HUES6 (cell line): Measurements from ENCODE around the gene BAD.

Experiments used
- H3K27ac ChIP-seq: 2 replicates; pipeline ENCODE4 v1.7.0; 2013; ENCODE audit warnings: low read depth, mild to moderate bottlenecking, low read length, inconsistent platforms
- H3K27me3 ChIP-seq: 2 replicates; pipeline ENCODE4 v1.6.1; 2013; ENCODE audit warnings: low read length; ENCODE audit not compliant: control insufficient read depth, insufficient read depth
- H3K36me3 ChIP-seq: 2 replicates; pipeline ENCODE4 v1.6.1; 2013; ENCODE audit warnings: low read length; ENCODE audit not compliant: control insufficient read depth, insufficient read depth
- H3K4me1 ChIP-seq: 2 replicates; pipeline ENCODE4 v1.6.1; 2013; ENCODE audit warnings: low read length; ENCODE audit not compliant: control insufficient read depth, insufficient read depth
- H3K4me3 ChIP-seq: 2 replicates; pipeline ENCODE4 v1.5.1; 2013; ENCODE audit warnings: low read depth, low read length
- H3K9ac ChIP-seq: one replicate; pipeline ENCODE4 v1.6.1; 2013; ENCODE audit warnings: mild to moderate bottlenecking, low read length
- H3K9me3 ChIP-seq: 2 replicates; pipeline ENCODE4 v1.6.1; 2013; ENCODE audit warnings: low read depth, low read length; ENCODE audit not compliant: control insufficient read depth, insufficient read depth

BAD gene

DNA sequence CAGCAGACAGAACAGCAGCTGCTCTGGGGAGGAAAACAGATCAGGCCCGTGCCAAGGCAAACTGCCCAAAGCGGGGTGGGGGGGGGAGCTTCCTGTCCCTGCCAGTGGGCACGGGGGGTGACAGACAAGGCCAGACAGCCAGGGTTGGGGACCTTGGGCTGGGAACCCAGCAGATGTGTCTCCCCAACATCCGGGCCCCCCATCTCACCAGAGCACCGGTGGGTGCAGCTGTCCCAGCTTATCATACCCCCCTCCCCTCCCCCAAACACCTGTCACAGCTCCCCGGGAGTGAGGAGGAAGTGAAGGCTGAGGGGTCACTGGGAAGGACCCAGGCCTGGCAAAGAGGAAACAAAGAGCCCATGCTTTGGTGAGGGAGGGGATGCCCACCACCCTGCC lies 39.1 kb downstream of the BAD start:
- peaks cover 44% of the 10 kb centered on the region for H3K4me1 ChIP-seq

DNA sequence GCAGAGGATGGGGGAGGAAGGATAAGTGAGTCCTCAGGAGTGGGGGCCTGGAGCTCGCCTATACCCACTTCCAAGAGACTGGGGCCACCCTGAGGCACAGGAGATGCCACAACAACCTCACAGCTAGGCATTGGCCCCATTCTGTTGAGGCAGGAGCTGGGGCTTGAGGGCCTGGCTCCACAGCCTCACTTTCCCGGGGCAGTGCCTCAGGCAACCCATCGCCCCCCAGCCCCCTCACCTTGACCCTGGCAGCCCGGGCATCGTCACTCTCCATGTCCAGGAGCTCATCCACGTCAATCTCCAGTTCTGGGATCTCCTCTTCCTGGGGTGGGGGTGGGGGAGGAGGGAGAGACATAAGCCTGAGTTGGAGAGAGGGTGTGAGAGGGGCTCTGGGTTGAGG lies 39.5 kb downstream of the BAD start:
- Histone ChIP-seq H3K4me3 (peak overlapping the region; percentile 81), H3K9ac (no peak overlapping the region), H3K36me3 (peaks cover 19% of the 10 kb centered on the region), H3K9me3 (no peaks in the 10 kb centered on the region), H3K27ac (no peak overlapping the region; the same call in 1 of the 2 replicates), H3K27me3 (no peaks in the 10 kb centered on the region), H3K4me1 (peaks cover 44% of the 10 kb centered on the region)

More for the DNA sequence above, 39.1 kb downstream of the BAD start:
- Histone ChIP-seq H3K27me3 (no peaks in the 10 kb centered on the region), H3K36me3 (peaks cover 19% of the 10 kb centered on the region), H3K9ac (peak overlapping the region; percentile 84), H3K4me3 (peak overlapping the region; percentile 81), H3K9me3 (no peaks in the 10 kb centered on the region), H3K27ac (no peak overlapping the region; the same call in 1 of the 2 replicates)

DNA sequence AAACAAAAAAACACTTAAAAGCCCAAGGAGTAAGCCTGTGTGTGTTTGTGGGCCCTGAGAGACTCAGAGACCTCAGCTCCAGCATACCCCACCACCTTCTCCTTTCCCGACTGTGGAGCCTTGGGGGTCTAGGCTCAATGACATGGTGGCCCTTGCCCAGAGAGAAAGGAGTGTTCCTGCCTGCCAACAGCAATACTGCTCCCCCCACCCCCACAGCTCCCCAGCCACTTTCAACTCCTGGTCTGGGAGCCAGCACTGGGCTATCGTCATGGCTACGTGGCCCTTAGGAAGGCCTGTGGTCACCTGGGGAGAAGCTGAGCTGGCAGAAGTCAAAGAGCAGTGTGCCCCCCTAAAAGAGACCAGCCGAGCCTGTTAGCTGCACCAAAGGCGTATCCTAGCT lies 40.4 kb downstream of the BAD start:
- Histone ChIP-seq H3K9me3 (no peaks in the 10 kb centered on the region), H3K36me3 (peaks cover 19% of the 10 kb centered on the region), H3K9ac (no peak overlapping the region), H3K27ac (no peak overlapping the region), H3K27me3 (no peaks in the 10 kb centered on the region), H3K4me3 (no peak overlapping the region), H3K4me1 (peaks cover 39% of the 10 kb centered on the region)

DNA sequence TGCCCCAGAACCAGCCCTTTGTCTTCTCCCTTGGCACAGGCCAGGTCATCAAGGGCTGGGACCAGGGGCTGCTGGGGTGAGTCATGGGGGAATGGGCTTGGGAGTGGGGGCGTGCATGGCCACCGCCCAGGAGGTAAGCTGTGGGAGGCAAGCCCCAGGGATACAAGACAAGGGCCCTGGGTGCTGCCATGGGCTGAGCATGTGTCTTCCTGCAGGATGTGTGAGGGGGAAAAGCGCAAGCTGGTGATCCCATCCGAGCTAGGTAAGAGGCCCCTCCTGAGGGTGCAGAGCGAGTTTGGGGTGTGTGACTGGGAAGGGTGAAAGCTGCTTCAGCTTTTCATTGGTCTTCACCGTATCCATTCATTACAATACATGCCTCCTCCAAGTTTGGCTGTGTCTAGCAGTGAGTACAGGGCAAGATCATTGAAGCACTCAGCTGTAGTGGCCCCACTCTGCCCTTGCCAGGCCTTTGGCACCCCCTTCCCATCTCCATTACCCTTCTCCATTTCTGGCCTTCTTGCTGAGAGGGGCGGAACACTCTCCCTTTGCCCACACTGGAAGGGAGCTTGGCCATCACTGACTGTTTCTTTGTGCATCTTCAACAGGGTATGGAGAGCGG lies 41.1 kb downstream of the BAD start:
- H3K4me3 ChIP-seq: no peak overlapping the region
- no peaks in the 10 kb centered on the region for H3K27me3 ChIP-seq
- H3K27ac ChIP-seq: no peak overlapping the region
- H3K9ac ChIP-seq: no peak overlapping the region
- H3K36me3 ChIP-seq: peaks cover 27% of the 10 kb centered on the region
- H3K4me1 ChIP-seq: peaks cover 32% of the 10 kb centered on the region
- H3K9me3 ChIP-seq: no peaks in the 10 kb centered on the region

DNA sequence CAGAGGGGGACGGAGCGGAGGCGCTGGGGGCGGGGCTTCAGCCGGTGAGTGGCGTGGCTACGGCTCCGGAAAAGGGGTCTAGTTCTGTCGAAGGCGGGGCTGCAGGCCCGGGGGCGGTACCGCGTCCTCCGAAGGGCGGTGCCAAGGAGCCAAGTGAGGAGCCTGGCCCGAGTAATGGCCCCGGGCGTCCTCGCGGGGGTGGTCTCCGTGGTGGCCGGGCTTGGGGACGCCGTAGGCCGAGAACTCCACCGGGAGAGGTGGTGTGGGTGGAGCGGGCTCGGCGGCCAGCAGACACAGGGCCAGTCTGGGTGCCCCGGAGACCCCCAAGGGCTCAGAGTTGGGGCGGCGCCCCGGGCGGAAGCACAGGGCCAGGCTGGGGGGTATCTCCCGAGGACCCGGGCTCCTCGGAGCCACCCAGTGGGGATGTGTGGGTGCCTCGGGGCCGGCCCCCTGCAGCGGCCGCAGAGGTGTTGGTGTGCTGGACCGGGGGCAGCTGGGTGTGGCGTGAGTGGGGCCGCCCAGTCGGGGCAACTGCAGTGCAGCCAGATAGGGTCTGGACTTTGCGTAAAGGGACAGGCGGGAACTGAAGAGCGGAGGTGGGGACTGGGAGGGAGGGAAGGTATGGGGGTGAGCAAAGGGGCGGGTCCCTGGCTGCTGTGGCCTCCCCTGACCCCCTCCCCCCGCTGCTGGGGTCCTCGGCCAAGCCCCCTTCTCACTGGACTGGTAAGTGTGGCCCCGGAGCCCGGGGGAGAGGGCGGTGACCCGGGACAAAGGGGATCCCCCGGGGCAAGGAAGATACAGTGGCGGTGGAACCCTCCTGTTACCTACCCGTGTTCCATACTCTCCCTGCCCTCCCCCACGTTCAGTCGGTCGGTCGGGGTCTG lies 42.7 kb downstream of the BAD start:
- Histone ChIP-seq H3K27me3 (no peaks in the 10 kb centered on the region), H3K4me3 (peak overlapping the region; percentile 95), H3K9me3 (no peaks in the 10 kb centered on the region), H3K9ac (peak overlapping the region; percentile 82), H3K4me1 (peaks cover 23% of the 10 kb centered on the region), H3K27ac (peak overlapping the region; percentile 60; the same call in 1 of the 2 replicates), H3K36me3 (peaks cover 37% of the 10 kb centered on the region)

DNA sequence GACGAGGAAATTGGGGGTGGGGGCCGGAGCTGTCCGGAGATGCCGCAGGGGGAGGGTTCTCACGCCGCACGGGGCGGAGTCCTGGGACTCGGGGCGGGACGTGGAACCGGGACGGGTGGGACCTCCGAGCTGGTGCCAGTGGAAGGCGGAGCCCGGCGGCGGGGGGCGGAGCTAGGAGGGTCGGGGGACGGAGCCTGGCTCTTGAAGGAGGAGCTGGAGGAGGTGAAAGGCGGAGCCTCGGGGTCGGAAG lies 43.3 kb downstream of the BAD start:
- Histone ChIP-seq H3K4me3 (peak overlapping the region; percentile 95), H3K9ac (peak overlapping the region; percentile 92), H3K36me3 (peaks cover 37% of the 10 kb centered on the region), H3K9me3 (no peaks in the 10 kb centered on the region), H3K27me3 (no peaks in the 10 kb centered on the region), H3K4me1 (peaks cover 23% of the 10 kb centered on the region), H3K27ac (peak overlapping the region; percentile 95)

DNA sequence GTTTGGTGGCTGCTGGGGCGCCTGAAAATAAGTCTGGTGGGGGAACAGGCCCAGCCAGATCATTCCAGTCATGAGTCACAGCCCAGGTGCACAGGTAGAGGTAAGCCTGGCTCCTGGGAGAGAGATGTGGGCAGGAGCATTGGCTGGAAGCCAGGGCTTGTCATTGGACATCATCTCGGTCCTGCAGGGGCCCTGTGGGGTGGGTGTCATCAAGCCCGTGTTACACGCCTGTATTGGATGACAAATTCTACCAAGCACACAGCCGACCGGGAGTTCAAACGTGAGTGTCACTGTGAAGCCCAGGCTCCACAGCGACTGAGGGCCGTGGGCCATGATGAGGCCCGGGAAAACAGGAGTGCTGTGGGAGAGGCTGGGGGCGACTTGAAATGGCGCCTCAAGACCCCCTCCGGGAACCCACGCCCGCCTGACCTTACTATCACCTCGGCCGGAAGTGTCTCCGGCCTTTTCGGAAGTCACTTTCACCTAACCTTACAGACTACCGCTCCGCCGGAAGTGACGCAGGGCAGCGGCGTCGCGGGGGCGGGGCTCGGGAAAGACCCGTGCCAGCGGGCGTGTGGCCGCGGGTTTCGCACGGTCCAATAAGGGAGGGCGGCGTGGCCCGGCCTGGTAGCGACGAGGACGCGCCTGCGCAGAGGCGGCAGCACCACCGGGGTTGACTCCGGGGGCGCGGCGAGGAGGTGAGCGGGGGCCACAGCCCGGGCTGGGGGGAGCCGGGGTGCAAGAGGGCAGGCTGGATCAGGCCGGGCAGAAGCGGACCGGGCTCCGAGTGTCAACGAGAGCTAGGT lies 43.8 kb downstream of the BAD start, which contains the start of gene FKBP2:
Gene FKBP2, plus strand, starts transcription at position 661 of the 806 bp plus-strand sequence. CDS start 1,293 bp downstream, outside the sequence.
- H3K27ac ChIP-seq: peak within 1 kb of the TSS; percentile 95
- peaks cover 37% of the 10 kb centered on the region for H3K36me3 ChIP-seq
- H3K4me1 ChIP-seq: peaks cover 23% of the 10 kb centered on the region
- no peaks in the 10 kb centered on the region for H3K9me3 ChIP-seq
- peak within 1 kb of the TSS; percentile 95 for H3K4me3 ChIP-seq
- H3K27me3 ChIP-seq: no peaks in the 10 kb centered on the region
- H3K9ac ChIP-seq: peak within 1 kb of the TSS; percentile 92

DNA sequence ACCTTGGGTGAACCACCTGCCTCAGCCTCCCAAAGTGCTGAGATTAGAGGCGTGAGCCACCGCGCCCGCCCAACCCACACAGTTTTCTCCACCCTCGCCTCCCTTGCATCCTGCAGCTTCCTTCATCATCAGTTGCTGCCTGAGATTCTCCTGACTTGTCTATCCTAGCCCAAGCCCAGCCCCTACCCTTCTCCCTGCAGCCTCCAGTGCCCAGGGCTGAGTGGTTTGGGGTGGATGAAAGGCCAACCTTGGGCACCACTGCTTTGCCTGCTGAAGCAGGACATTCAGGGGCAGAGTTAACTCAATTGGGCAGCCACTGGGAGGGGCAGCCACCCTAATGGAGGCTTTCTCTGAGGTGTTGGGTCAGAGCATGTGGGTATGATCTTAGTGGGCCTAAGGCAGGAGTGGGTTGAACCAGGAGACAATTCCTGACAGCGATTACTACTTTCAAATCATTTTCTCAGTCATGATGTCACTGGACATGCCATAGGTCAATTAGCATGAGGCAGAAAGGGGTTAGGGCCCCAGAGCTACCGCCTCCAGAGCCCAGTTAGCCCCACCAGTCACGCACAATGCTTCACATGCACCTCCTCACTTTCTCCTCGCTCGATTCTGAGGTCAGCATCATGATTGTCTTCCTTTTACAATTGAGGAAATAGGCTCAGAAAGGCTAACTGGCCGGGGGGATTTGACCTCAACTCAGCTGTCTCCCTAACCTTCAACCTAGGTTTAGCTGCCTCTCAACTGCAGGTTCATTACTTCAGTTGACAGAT lies 44.6 kb downstream of the BAD start:
- peaks cover 18% of the 10 kb centered on the region for H3K4me1 ChIP-seq
- H3K27ac ChIP-seq: peak overlapping the region; percentile 95
- peaks cover 34% of the 10 kb centered on the region for H3K36me3 ChIP-seq

DNA sequence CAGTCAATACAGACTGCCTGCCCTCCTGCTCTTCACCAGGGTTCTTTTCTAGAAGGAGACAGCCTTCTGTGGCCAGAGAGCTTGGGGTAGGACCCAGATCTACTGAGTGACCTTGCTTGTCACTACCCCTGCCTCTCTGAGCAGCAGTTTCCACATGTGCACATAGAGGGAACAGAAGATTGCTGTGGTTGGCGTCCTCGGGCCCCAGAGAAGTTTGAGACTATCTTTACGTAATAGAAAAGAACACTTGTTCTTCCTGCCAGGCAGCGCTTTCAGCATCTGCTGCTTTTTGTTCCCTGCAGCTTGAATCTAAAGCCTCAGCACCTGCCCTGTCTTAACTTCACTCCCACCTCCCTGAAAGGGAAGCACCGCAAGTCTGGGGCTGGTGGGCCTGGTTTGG lies 45.5 kb downstream of the BAD start:
- Histone ChIP-seq H3K9me3 (no peaks in the 10 kb centered on the region), H3K36me3 (peaks cover 30% of the 10 kb centered on the region), H3K9ac (no peak overlapping the region), H3K27me3 (no peaks in the 10 kb centered on the region), H3K4me1 (peaks cover 18% of the 10 kb centered on the region), H3K27ac (no peak overlapping the region), H3K4me3 (no peak overlapping the region)

More for the DNA sequence above, 44.6 kb downstream of the BAD start:
- peak overlapping the region; percentile 92 for H3K9ac ChIP-seq
- H3K27me3 ChIP-seq: no peaks in the 10 kb centered on the region
- H3K9me3 ChIP-seq: no peaks in the 10 kb centered on the region
- H3K4me3 ChIP-seq: peak overlapping the region; percentile 95

DNA sequence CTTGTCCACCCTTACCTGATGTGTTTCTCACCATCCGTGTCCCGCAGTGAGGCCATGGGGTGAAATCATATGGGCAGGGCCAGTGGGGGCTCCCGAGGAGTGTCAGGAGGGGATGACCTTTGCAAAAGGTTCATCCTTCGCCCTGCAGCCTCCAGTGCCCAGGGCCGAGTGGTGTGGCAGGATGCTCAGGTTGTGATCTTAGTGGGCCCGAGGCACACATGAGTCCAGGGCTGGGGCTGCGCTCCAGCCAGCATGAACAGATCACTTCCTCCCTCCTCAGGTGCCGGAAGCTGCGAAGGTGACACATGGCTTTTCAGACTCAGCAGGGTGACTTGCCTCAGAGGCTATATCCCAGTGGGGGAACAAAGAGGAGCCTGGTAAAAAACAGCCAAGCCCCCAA lies 46.4 kb downstream of the BAD start:
- Histone ChIP-seq H3K27ac (no peak overlapping the region), H3K4me1 (peaks cover 20% of the 10 kb centered on the region), H3K36me3 (peaks cover 21% of the 10 kb centered on the region), H3K4me3 (no peak overlapping the region), H3K27me3 (no peaks in the 10 kb centered on the region), H3K9me3 (no peaks in the 10 kb centered on the region), H3K9ac (no peak overlapping the region)
